OCI-M2 (cell line): Measurements from ENCODE around the gene RASA1.

ENCODE experiments used
- DNase-seq: peaks from one replicate; lab custom pipeline; 2025; ENCODE audit not compliant: unreplicated experiment; lab: John Stamatoyannopoulos, UW

Gene RASA1

DNA sequence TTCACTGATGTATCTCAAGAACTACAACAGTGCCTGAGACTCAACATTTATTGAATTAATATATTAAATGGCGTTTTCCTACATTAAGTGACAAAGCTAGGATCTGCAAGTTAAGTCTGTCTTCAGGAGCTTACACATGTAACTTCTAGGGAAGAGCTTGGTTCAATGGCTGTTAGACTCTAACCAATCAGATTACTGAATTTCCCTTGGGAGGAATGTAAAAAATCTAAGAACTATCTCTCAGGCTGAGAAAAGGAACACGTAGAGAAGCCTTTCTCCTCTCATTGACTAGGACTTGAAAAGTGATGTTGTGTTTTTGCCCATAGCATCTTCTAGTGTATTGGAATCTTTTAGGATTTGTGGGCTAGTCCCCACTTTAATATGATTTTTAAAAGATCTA is 91.4 kb downstream of the RASA1 start:
- no peak for DNase-seq

DNA sequence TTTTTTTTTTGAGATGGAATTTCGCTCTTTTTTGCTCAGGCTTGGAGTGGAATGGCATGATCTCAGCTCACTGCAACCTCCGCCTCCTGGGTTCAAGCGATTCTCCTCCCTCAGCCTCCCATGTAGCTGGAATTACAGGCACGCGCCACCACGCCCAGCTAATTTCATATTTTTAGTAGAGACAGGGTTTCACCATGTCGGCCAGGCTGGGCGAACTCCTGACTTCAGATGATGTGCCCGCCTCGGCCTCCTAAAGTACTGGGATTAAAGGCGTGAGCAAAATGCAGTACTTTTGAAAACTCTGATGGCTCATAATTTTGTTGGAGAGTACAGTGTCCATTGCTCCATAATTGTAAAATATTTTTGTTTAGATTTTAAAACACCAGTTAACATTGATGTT is 92.4 kb downstream of the RASA1 start:
- DNase-seq: no peak

GRCh38 chr5:87361031-87361445 is 93.4 kb downstream of the RASA1 start:
- no peak for DNase-seq

DNA sequence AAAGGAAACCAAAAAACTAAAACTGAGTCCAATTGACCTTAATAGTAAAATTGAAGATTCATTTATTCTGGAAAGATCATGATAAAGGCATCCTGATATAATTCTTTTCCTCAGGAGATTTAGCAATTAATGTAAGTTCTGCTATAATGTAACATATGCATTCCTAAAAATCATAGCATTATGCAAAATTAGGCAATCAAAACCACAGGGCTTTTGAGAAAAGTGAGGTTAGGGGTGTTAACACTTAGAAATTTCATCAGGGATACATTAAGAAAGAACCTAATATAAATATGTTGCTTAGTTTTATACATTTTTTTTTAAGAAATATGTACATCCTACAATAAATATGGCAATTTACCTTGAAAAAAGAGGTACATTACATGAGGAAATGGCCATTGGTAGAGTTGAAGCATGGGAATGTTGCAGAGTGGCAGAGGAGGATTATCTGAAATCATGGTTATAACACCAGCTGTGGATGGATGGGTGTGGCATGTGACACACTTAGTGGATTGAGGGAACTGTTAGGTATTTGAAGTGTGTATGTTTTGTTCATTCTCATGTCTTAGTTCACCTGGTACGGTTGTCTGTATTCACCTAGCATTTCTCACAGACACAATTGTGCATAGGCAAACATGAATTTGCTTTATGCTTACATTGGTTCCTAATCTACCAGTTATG is 94.0 kb downstream of the RASA1 start:
- DNase-seq: no peak

- DNase-seq: no peak
Measured at GRCh38 chr5:87367243-87367642, 99.6 kb downstream of the RASA1 start.

GRCh38 chr5:87368601-87369000 is 100.9 kb downstream of the RASA1 start:
- no peak for DNase-seq

DNA sequence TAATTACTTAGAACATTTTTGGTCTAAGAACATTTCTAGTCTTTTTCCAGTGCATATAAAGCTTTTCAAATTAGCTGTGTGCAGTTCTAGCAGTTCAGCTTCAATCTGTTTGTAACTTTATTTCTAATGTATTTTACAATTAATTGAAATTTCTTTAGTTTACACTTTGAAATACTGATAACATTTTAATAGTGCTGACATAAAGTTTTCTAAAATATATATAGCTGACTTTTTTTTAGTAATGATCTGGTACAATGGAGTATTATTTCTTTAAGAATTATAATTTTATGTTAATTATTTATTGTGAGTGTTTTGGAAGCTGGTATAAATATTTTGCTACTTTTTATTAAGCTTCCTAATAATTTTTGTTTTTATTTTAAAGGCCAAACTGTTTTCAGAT is 101.7 kb downstream of the RASA1 start:
- no peak for DNase-seq

- DNase-seq: no peak
Measured at GRCh38 chr5:87372705-87373104, 105.0 kb downstream of the RASA1 start.

DNA sequence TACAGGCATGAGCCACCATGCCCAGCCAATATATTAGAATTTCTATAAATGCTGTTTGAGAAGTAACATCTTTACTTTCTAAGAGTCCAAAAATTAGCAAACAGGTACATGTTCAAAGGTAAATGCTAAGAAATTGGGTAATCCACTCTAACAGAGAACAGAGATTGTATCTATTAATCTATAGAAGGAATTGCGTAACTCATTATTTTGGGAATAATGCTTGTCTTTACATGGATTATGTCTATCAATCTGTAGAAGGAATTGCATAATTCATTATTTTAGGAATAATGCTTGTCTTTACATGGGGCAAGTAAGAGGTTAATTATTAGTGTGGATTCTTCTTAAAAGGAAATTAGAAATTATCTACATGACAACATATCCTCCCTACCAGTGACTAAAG is 114.5 kb downstream of the RASA1 start:
- no peak for DNase-seq

GRCh38 chr5:87383216-87383615 is 115.5 kb downstream of the RASA1 start:
- DNase-seq: no peak

DNA sequence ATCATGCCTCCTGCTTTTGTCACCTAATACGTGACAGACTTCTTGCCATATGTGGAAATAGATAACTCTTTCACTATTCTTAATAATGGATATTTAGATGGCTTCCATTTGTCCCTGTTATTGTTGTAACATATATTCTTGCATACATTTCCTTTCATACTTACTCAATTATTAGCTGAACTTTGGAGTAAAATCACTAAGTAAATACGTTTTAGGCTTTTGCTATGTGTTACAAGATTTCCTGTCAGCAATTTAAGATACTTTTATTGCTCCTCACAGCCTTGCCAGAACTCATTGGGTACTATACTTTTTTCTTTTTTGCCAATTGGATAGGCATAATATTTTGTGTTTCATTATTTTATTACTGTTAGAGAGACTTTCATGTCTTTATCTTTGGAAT is 118.1 kb downstream of the RASA1 start:
- no peak for DNase-seq

GRCh38 chr5:87388129-87388528 is 120.4 kb downstream of the RASA1 start:
- no peak for DNase-seq

- no peak for DNase-seq
Measured at GRCh38 chr5:87389296-87390034, 121.8 kb downstream of the RASA1 start.

GRCh38 chr5:87390075-87390474 is 122.4 kb downstream of the RASA1 start:
- no peak for DNase-seq

GRCh38 chr5:87390576-87391199 is 123.0 kb downstream of the RASA1 start:
- no peak for DNase-seq

DNA sequence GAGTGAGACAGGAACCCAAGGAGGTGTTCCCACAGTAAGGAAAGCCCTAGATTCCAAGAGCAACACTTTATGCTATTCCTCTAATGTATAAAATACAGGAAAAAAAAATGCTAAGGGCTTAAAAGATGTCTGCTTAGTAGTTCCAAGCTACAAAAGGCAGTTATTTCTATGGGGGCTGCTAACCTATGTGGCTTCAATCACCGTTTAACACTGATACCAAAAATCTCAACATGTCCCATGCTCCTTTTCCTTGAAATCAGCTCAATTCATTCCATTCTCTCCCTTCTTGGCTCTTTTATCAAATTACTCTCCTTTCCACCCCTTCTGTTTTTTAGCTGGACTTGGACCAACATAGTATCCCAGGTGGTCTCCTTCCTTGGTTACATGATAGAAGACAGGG is 124.5 kb downstream of the RASA1 start:
- DNase-seq: no peak

GRCh38 chr5:87392801-87393200 is 125.1 kb downstream of the RASA1 start:
- DNase-seq: no peak

DNA sequence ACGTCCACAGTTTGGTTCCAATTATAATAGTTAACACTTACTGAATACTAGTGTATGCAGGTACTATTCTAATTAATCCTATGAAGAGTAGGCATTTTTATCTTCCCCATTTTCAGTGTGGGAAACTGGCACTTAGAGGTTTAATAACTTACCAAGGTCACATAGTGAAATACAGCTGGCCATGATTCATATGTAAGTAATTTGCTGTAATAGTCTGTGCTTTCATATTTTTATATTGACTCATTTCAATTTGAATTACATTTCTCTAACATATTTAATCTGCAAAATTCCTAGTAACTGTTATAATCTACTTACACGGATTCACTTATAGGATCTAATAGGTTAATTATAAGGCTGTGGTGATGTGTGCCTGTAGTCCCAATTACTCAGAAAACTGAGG is 125.6 kb downstream of the RASA1 start:
- no peak for DNase-seq

DNA sequence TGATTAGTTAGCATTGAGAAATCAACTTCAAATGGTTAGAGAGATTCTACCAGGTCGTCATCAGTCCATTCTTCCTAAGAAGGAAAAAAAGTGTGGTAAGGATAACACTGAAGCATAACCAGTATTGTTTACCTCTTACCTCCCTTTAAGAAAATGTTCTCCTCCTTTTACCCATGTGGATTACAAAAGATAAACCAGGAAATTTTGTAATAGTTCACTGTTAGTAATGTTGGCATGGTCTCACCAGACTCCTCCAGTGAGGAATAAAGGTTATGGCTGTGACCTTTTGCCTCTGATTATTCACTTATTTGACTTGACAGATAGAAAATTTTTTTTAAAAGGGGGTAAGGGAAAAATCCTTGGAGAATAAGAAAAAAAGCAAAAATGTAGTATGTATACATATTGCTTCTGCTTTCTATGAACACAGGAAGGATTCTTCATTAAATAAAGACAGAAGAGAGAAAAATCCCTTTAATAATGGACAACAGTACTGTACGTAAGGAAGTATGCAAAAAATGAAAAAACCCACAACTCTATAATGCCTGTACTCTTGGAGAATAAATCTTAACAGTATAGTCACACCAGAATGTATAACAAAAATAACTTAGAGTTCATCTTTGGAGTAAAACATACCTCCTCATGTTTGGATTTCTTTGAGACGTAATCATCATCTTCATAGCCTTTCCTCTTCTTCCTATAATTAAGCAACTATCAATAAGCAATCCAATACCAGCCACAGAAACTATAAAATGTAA is 126.9 kb downstream of the RASA1 start:
- DNase-seq: no peak

- DNase-seq: no peak
Measured at GRCh38 chr5:87398981-87399614, 131.4 kb downstream of the RASA1 start.

DNA sequence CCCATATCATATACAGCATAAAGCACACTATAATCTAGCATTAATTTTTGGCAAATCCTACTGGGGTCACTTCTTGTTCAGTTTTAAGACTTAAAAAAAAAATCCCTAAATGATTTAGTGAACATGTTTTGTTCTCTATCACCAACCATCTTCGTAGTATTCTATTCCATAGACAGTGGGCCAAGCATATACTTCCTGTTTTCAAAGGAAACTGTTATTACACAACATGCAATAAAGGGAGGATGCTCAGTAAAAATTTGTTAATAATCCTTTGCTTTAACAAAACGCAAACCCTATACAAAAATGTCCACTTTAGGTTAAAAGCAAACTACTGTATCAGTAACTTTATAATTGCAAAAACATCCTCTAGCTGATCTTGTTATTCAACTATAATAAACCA is 132.0 kb downstream of the RASA1 start:
- DNase-seq: no peak
